Mononuclear cell (primary cell): ENCODE results near the gene PLEKHS1. TPM values are rescaled to one million over a fixed set of nuclear protein-coding genes. Genes with fewer than 3 reads are reported as not detected.

ENCODE experiments used
- H3K27me3 ChIP-seq: 2 replicates; pipeline ENCODE4 v1.6.0; 2011; ENCODE audit warnings: low read length, control low read depth; ENCODE audit not compliant: insufficient read depth
- H3K4me1 ChIP-seq: 2 replicates; pipeline ENCODE4 v1.5.1; 2011; ENCODE audit warnings: mild to moderate bottlenecking, low read length, control low read depth; ENCODE audit not compliant: insufficient read depth
- H3K4me3 ChIP-seq: 2 replicates; pipeline ENCODE4 v1.5.1; 2011; ENCODE audit warnings: mild to moderate bottlenecking, low read length, moderate library complexity
- H3K9me3 ChIP-seq: 2 replicates; pipeline ENCODE4 v1.5.1; 2011; ENCODE audit warnings: low read depth, mild to moderate bottlenecking, control low read depth, low read length
- total RNA-seq: library from RNA; depleted of rRNA; stranded (reverse); fragments of >200 nt; gene quantifications from one replicate; pipeline ENCODE4 v1.2.3, GENCODE V29; 2012

Gene PLEKHS1
- 0.21 TPM for total RNA-seq

DNA sequence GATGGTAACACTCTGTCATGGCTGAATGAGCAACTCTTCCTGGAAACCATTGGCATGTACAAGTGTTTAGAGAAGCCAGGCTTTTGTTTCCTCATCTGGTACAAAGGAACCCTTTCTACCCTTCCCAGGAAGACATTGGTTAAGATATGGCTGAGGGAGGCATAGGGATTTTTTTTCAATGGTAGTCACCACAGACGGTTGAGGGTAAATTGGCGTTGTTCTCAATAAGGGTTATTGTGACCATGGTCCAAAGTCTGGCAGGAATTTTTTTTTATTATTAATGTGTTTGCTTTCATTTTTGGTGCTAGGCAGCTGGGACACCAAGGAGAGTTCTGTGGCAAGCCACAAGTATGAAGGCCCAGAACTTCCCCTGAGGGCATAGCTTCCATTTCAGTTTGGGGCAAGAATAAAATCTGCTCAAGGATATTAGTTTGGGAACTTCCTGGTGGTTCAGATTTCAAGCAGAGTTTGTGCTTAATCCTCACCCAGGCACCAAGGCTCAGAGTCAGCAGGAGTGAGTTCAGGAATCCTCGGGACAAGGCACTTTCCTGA is at the start of gene PLEKHS1:
Gene PLEKHS1 (plus strand): TSS at position 502 of the 552 bp plus-strand sequence. CDS start 3,596 bp downstream, outside the sequence.
- no peaks in the 10 kb centered on the region for H3K4me1 ChIP-seq
- H3K27me3 ChIP-seq = no peaks in the 10 kb centered on the region
- no peaks in the 10 kb centered on the region for H3K9me3 ChIP-seq
- H3K4me3 ChIP-seq = no peak within 1 kb of the TSS

DNA sequence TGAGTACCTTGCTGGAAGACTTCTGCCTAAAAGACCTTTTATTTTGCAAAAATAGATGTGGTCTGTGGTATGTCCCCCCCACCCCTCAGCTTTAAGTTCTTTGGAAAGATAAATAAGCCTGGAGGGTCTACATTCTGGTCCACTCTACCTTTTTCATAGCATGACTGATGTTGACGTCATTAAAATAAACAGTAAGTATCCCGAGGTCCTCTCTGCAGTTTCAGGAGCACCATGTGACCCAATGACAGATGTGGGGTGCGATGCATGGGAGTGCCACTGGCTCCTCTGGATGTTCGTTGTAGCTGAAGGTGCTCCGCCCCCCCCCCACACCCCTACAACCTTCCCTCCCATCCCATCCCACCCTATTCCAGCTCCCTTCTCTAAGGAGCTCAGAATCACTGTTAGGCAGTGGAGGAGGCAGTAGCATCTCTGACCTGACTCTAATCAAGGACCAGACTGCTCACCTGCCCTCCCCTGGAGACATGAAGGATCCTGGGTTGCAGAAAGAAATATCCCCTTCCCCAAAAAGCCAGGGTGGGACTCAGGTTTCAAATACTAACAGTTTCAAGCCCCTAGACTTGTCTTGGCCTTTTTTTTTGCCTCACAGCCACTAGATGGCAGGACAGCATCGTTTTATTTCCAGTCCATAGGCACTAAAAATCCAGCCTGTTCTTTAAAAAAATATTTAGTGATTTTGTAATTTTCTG is 46.7 kb upstream of the PLEKHS1 start:
- H3K9me3 ChIP-seq = no peaks in the 10 kb centered on the region
- peaks cover 3% of the 10 kb centered on the region for H3K4me1 ChIP-seq
- no peaks in the 10 kb centered on the region for H3K27me3 ChIP-seq
- H3K4me3 ChIP-seq = no peak overlapping the region

GRCh38 chr10:113705344-113705652 is 46.2 kb upstream of the PLEKHS1 start:
- Histone ChIP-seq H3K27me3 (no peaks in the 10 kb centered on the region), H3K4me1 (peaks cover 3% of the 10 kb centered on the region), H3K9me3 (no peaks in the 10 kb centered on the region), H3K4me3 (no peak overlapping the region)

- no peak overlapping the region for H3K4me3 ChIP-seq
- peaks cover 3% of the 10 kb centered on the region for H3K4me1 ChIP-seq
- H3K27me3 ChIP-seq = no peaks in the 10 kb centered on the region
- no peaks in the 10 kb centered on the region for H3K9me3 ChIP-seq
These were observed 44.9 kb upstream of the PLEKHS1 start for GRCh38 chr10:113706623-113707022.

DNA sequence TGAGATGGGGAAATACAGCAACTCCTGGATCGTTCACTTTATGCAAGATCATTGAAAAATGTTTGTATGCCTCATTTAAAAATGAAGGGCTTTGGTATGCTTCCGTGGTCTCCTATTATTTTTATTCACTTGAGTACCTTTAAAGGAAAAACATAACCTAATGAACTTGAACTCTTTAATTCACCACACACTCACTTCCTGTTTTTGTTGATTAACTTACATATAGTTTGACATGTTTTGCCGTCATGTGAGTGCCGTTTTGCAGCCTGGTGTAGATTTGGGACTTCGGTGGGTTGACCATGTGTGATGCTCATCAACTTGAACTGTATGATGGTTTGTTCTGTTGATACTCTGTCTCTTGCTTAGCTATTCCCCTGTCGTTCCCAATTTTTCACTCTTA is 42.8 kb upstream of the PLEKHS1 start:
- Histone ChIP-seq H3K4me3 (no peak overlapping the region), H3K4me1 (peaks cover 3% of the 10 kb centered on the region), H3K27me3 (no peaks in the 10 kb centered on the region), H3K9me3 (no peaks in the 10 kb centered on the region)

GRCh38 chr10:113709221-113709838 is 42.2 kb upstream of the PLEKHS1 start:
- no peaks in the 10 kb centered on the region for H3K9me3 ChIP-seq
- H3K27me3 ChIP-seq = no peaks in the 10 kb centered on the region
- no peak overlapping the region for H3K4me3 ChIP-seq
- peaks cover 3% of the 10 kb centered on the region for H3K4me1 ChIP-seq

- Histone ChIP-seq H3K4me3 (no peak overlapping the region), H3K4me1 (peaks cover 3% of the 10 kb centered on the region), H3K9me3 (no peaks in the 10 kb centered on the region), H3K27me3 (no peaks in the 10 kb centered on the region)
These were observed 40.3 kb upstream of the PLEKHS1 start for GRCh38 chr10:113711142-113711541.

- Histone ChIP-seq H3K27me3 (no peaks in the 10 kb centered on the region), H3K9me3 (no peaks in the 10 kb centered on the region), H3K4me1 (peaks cover under 1% of the 10 kb centered on the region), H3K4me3 (no peak overlapping the region)
These were observed 39.5 kb upstream of the PLEKHS1 start for GRCh38 chr10:113712024-113712423.

GRCh38 chr10:113712755-113713639 is 38.5 kb upstream of the PLEKHS1 start:
- Histone ChIP-seq H3K9me3 (no peaks in the 10 kb centered on the region), H3K4me3 (no peak overlapping the region), H3K4me1 (no peaks in the 10 kb centered on the region), H3K27me3 (no peaks in the 10 kb centered on the region)

DNA sequence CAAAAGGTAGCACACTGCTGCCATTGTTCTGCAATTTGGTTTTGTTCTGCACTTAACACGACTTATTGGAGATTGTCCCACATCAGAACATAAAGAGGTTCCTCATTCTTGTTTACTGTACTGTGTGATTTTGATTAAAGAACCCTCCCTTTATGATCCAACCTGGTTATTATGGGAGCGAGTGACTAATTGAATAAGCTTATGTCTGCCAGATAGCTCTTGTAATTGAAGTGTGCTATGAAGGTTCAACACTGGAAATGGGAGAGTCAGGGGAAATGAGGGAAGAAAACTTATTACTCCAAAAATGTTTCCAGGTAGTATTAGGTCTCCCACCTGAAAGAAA is 37.9 kb upstream of the PLEKHS1 start:
- Histone ChIP-seq H3K27me3 (no peaks in the 10 kb centered on the region), H3K4me1 (no peaks in the 10 kb centered on the region), H3K4me3 (no peak overlapping the region), H3K9me3 (no peaks in the 10 kb centered on the region)

GRCh38 chr10:113716109-113716910 is 35.2 kb upstream of the PLEKHS1 start:
- no peak overlapping the region for H3K4me3 ChIP-seq

GRCh38 chr10:113718969-113719822 is 32.3 kb upstream of the PLEKHS1 start:
- H3K9me3 ChIP-seq = no peaks in the 10 kb centered on the region

More at GRCh38 chr10:113716109-113716910, 35.2 kb upstream of the PLEKHS1 start:
- H3K4me1 ChIP-seq = no peaks in the 10 kb centered on the region
- no peaks in the 10 kb centered on the region for H3K27me3 ChIP-seq
- H3K9me3 ChIP-seq = no peaks in the 10 kb centered on the region

DNA sequence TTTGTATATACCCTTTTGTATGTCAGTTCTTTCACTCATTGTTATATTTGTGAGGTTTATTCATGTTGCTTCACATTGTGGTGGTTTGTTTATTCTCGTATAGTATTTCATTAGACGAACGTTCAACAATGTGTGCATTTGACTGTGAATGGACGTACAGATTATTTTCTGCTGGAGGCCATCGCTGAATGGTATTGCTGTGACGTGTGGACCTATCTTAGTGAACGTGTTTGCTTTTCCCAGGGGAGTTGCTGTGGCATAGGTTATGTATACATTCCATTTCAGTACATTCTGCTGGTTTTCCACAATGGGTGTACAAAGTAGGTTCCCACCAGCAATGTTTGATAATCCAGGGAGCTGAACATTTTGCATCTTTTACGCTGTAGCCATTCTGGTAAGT is 31.1 kb upstream of the PLEKHS1 start:
- no peaks in the 10 kb centered on the region for H3K4me1 ChIP-seq
- no peak overlapping the region for H3K4me3 ChIP-seq
- H3K9me3 ChIP-seq = no peaks in the 10 kb centered on the region
- H3K27me3 ChIP-seq = no peaks in the 10 kb centered on the region

More at GRCh38 chr10:113718969-113719822, 32.3 kb upstream of the PLEKHS1 start:
- Histone ChIP-seq H3K4me3 (no peak overlapping the region), H3K4me1 (no peaks in the 10 kb centered on the region), H3K27me3 (no peaks in the 10 kb centered on the region)
